ENCODE data around the gene PCNX3. TPM values are rescaled to one million over a fixed set of nuclear protein-coding genes. Genes with fewer than 3 reads are reported as not detected.

Gene PCNX3
- total RNA-seq (2014; rRNA removed; shearing (Covaris generic)), result 21.7 and 25.9 TPM in 2 replicates

DNA sequence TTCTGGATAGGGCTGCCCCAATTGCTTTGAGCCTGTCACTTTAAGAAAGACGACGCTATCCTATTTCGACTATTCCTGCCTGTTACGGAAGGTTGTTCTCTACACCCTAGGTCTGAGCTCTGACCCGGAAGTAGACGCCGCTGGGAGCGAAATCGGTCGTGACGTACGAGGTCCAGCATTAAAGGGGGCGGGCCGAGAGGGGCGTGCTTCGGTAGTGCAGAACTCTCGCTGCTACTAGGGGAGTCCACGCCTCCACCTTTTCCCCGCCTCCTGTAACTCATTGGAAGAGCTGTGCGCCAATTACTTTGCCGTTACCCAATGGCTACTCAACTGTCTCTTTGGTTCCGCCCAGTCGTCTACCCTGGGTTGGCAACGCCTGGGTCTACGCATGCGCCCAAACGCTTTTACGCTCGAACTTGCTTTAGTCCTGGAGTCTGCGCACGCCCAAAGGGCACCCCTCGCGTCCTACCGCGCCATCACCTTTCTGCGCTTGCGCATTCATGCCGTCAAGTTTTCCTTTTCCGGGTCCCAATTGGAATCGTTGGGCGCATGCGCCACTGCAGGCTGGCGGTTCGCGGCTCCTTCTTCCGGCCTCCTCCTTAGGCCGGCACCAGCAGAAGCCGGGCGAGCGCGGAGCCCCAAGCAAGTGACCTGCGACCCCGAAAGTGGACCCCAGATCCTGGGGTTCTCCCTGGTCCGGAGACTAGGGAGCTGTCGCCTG, at the start of gene PCNX3:
TSS of gene PCNX3 (plus strand) at position 548 of the 721 bp plus-strand sequence. CDS start 536 bp downstream, outside the sequence.
- DNase-seq, result peak; percentile 100
- peaks cover 18% of the 10 kb centered on the region for H3K36me3 ChIP-seq (replicated peaks; ENCODE audit: control insufficient read depth, insufficient read depth, low read length)
- H3K27me3 ChIP-seq (ENCODE audit: control insufficient read depth, insufficient read depth, low read length), result no peaks in the 10 kb centered on the region
- peak within 1 kb of the TSS; percentile 95 for H3K4me3 ChIP-seq (ENCODE audit: insufficient read depth, low read depth, low read length)

DNA sequence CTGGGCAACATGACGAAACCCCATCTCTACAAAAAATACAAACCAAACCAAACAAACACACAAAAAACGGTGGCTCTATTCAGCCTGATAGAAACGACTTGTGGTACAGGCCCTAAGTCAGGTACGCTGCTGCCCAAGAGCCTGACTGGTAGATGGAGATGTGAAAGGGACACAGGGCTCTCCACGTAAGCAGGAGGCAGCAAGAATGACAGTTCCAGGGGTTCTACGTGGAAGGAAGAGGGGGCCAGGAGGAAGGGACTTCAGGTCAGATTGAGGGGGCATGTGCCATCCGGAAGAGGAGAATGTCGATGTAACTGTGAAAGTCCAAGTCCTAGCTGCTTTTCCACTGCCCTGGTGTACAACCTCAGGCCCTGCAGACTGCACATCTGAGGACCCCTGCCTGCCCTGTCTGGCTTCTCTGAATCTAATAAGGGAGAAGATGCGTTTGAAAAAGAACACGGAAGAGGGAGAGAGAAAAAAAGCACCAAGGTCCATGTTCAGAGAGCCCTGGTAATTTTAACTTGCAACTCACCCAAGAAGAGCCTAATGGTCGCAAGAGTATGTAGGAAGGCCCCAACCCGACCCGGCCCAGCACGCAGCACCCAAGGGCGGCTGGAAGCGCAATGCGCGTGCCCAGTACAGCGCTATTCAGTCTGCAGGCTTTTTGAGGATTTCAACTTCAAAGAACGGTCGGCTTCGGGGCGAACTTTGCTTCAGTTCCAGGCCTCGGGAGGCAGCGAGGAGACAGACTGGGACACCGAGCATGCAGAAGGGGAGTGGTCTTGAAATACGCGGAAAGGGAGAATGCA, 46.2 kb upstream of the PCNX3 start:
- no peaks in the 10 kb centered on the region for H3K36me3 ChIP-seq (replicated peaks; ENCODE audit: control insufficient read depth, insufficient read depth, low read length)
- H3K27me3 ChIP-seq (ENCODE audit: control insufficient read depth, insufficient read depth, low read length), result peaks cover 3% of the 10 kb centered on the region; the same call in 1 of the 2 replicates
- H3K4me3 ChIP-seq (ENCODE audit: insufficient read depth, low read depth, low read length), result peak overlapping the region; percentile 97
- no peak for DNase-seq

DNA sequence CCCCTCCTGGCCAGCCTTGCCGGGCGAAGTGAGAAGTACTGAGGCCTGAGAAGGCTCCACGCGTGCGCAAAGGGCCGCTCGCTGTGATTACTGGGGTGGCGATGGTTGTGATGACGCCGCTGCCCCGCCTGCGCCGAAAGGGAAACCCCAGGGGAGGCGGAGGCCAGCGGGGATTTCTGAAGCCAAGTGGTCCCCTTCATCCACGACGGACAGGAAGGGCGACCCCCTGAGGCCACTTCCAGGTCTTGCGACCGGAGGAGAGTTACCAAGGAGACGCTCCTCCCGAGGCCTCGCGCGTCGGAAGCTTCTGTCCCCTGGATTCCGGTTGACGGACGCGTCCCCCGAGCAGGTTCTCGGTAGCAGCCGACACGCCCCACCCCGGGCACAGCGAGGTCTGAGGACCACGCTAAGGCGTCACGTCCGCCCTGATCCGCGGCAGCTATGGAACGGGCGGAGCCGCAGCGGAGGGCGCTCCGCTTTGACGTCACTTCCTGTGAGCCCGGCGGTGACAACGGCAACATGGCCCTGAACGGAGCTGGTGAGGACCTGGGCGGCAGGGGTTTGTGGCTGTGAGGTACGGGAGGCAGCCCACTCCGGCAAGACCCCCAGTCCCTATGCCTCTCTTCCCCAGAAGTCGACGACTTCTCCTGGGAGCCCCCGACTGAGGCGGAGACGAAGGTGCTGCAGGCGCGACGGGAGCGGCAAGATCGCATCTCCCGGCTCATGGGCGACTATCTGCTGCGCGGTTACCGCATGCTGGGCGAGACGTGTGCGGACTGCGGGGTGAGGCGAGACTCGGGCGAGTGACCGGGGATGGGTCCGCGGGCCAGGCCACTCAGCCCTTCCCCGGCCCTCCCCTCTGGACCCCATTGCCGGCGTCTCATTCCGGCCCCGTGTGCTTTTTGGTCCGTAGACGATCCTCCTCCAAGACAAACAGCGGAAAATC, 45.3 kb upstream of the PCNX3 start, which contains the start of gene ZNRD2:
TSS of gene ZNRD2 (plus strand) at position 505 of the 946 bp plus-strand sequence. CDS start at position 520, 15 bp downstream.
- peak; percentile 99 for DNase-seq

DNA sequence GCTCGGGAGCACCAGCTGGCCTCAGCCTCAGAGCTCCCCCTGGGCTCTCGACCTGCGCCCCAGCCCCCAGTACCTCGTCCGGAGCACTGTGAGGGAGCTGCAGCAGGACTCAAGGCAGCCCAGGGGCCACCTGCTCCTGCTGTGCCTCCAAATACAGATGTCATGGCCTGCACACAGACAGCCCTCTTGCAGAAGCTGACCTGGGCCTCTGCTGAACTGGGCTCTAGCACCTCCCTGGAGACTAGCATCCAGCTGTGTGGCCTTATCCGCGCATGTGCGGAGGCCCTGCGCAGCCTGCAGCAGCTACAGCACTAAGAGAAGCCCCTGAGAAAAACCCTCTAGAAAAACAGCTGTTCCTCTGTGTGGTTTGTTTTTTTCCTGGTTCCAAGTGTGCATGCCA, 44.2 kb upstream of the PCNX3 start:
- DNase-seq, result no peak
- Histone ChIP-seq H3K27me3 (ENCODE audit: control insufficient read depth, insufficient read depth, low read length) (peaks cover 22% of the 10 kb centered on the region), H3K4me3 (ENCODE audit: insufficient read depth, low read depth, low read length) (peak overlapping the region; percentile 97; the same call in 1 of the 2 replicates), H3K36me3 (replicated peaks; ENCODE audit: control insufficient read depth, insufficient read depth, low read length) (no peaks in the 10 kb centered on the region)

More for the DNA sequence above, 45.3 kb upstream of the PCNX3 start, which contains the start of gene ZNRD2:
- Histone ChIP-seq H3K36me3 (replicated peaks; ENCODE audit: control insufficient read depth, insufficient read depth, low read length) (no peaks in the 10 kb centered on the region), H3K27me3 (ENCODE audit: control insufficient read depth, insufficient read depth, low read length) (peaks cover 11% of the 10 kb centered on the region), H3K4me3 (ENCODE audit: insufficient read depth, low read depth, low read length) (peak within 1 kb of the TSS; percentile 97)

DNA sequence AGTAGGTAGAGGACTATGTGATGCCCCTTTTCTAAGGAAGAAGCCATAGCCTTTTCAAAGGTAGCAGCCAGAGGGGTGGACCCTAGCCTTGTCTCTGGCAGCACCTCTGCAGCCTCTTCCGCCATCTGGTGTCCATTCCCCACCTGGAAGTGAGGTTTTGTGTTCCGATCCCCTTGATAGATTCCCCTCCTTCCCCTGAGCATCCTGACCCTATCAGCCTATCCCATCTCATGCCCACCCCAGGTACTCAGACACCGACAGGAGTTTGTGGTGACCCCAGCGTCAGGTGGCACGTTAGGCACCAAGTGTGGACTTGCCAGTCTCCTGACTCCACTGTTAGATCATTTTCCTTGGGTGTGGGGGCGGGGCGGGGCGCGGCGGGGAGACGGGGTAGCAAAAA, 43.6 kb upstream of the PCNX3 start:
- DNase-seq, result peak; percentile 92
- H3K4me3 ChIP-seq (ENCODE audit: insufficient read depth, low read depth, low read length), result peak overlapping the region; percentile 38
- H3K36me3 ChIP-seq (replicated peaks; ENCODE audit: control insufficient read depth, insufficient read depth, low read length), result no peaks in the 10 kb centered on the region
- peaks cover 27% of the 10 kb centered on the region for H3K27me3 ChIP-seq (ENCODE audit: control insufficient read depth, insufficient read depth, low read length)

DNA sequence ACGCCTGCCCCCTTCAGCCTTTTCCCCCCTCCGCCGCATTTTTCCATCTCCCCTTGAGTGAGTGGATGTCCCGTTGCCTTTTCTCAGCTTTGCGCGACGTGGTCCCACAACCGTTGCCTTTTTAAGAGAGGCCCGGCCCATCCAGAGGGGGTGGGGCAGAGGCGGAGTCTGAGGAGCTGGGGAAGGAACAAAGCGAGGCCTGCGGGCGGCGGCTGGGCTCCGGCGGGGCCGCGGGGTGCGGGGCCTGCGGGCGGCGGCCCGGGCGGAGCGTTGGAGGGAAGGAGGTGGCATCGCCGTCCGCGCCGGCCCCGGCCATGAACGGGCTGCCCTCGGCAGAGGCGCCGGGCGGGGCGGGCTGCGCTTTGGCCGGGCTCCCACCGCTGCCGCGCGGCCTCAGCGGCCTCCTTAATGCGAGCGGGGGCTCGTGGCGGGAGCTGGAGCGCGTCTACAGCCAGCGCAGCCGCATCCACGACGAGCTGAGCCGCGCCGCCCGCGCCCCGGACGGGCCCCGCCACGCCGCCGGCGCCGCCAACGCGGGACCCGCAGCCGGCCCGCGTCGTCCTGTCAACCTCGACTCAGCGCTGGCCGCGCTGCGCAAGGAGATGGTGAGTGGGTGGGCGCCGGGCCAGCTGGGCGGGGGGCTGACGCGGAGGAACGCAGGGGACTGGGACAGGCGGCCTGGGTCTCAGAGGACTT, 43.1 kb upstream of the PCNX3 start, which contains the start of gene FAM89B:
TSS of gene FAM89B (plus strand) at position 183 of the 696 bp plus-strand sequence. CDS start at position 315, 132 bp downstream.
- Histone ChIP-seq H3K27me3 (ENCODE audit: control insufficient read depth, insufficient read depth, low read length) (peaks cover 31% of the 10 kb centered on the region), H3K36me3 (replicated peaks; ENCODE audit: control insufficient read depth, insufficient read depth, low read length) (no peaks in the 10 kb centered on the region), H3K4me3 (ENCODE audit: insufficient read depth, low read depth, low read length) (peak within 1 kb of the TSS; percentile 38)
- DNase-seq, result peak; percentile 97

DNA sequence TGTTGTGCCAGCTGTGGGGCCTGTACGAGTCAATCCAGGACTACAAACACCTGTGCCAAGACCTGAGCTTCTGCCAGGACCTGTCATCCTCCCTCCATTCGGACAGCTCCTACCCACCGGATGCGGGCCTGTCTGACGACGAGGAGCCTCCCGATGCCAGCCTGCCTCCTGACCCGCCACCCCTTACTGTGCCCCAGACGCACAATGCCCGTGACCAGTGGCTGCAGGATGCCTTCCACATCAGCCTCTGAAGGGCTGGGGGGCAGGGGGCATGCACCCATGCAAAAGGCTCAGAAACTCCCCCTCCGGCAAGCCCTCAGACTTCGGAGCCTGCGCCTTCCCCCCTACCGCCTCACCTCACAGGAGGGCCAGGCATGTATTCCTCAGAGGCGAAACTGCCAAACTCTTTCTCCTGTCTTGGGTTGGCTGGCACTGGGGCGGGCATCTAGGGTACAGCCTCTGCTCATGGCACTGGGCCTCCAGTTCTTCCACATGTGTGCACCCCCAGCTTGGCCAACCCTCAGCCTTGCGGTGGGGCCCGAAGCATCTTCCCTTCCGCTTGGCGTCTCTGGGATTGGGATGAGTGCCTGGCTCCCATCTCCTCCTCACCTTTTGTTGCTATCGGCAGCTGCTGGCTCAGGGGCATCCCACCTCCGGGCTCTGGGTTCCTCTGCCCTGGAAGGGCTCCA, 42.0 kb upstream of the PCNX3 start:
- no peak for DNase-seq
- Histone ChIP-seq H3K36me3 (replicated peaks; ENCODE audit: control insufficient read depth, insufficient read depth, low read length) (no peaks in the 10 kb centered on the region), H3K4me3 (ENCODE audit: insufficient read depth, low read depth, low read length) (no peak overlapping the region), H3K27me3 (ENCODE audit: control insufficient read depth, insufficient read depth, low read length) (peaks cover 37% of the 10 kb centered on the region)

DNA sequence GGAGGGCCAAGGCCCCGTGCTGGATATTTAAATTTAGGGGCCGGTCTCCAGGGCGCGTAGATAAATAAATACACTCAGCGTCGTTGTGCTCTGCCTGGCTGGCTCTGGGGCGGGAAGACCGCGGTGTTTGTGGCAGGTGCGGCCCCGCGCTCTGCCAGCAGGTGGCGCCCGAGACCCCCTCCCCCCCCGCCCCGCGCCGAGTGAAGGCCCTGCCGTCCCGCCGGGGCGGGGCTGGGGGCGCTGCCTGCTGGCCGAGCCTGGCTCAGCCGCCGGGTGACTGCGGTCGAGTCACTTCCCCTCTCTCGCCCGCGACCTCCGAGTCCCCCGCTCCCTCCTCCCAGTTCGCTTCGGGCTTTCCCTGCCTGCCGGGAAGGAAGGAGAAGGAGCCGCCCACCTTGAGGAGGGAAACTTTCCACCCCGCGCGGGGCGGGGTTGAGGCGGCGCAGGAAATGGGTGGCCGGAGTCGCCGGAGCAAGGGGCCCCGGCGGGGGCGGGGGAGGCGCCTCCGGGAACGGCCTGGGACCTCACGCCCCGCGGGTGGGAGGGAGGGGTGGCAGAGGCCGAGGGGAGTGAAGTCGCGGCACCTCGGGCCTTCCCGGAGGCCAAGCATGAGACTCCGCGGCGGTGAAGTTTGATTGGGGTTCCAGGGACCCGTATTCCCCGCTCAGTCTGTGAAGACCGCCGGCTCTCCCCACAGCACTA, 41.3 kb upstream of the PCNX3 start:
- Histone ChIP-seq H3K4me3 (ENCODE audit: insufficient read depth, low read depth, low read length) (peak overlapping the region; percentile 43), H3K27me3 (ENCODE audit: control insufficient read depth, insufficient read depth, low read length) (peaks cover 38% of the 10 kb centered on the region), H3K36me3 (replicated peaks; ENCODE audit: control insufficient read depth, insufficient read depth, low read length) (no peaks in the 10 kb centered on the region)
- DNase-seq, result peak; percentile 100

DNA sequence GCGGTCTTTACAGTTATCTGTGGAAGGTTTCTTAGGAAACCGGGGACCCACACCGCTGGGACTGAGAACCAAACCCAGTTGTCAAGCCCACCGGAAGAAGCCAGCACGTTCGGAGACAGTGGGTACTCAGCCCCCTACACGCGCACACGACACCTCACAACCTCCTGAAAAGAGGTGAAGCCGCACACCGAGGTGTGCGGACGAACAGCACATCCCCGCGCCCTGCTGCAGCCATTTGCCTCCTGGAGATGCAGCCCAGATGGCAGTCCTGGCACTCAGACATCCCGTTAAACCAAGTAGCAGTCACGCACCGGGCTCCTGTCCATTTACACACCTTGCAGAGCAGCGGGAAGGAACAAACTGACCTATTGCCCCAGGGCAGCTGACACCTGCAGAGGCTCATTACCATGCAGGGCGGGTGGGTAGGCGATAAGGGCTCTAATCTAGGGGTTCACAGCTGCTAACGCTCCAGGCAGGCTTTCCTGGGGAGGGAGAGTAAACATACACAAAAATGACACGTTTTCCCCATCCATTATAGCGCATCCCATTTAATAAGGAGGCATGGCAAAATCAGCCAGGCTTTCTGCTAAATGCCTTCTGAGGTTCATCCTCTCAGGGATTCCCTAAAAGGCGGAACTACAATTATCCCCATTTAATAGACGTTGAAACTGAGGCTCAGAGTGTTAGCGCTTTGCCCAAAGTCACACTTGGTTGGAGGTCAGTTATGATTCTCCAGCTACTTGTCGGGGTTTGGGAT, 40.6 kb upstream of the PCNX3 start:
- Histone ChIP-seq H3K27me3 (ENCODE audit: control insufficient read depth, insufficient read depth, low read length) (peaks cover 38% of the 10 kb centered on the region), H3K36me3 (replicated peaks; ENCODE audit: control insufficient read depth, insufficient read depth, low read length) (no peaks in the 10 kb centered on the region), H3K4me3 (ENCODE audit: insufficient read depth, low read depth, low read length) (peak overlapping the region; percentile 43)
- DNase-seq, result no peak

DNA sequence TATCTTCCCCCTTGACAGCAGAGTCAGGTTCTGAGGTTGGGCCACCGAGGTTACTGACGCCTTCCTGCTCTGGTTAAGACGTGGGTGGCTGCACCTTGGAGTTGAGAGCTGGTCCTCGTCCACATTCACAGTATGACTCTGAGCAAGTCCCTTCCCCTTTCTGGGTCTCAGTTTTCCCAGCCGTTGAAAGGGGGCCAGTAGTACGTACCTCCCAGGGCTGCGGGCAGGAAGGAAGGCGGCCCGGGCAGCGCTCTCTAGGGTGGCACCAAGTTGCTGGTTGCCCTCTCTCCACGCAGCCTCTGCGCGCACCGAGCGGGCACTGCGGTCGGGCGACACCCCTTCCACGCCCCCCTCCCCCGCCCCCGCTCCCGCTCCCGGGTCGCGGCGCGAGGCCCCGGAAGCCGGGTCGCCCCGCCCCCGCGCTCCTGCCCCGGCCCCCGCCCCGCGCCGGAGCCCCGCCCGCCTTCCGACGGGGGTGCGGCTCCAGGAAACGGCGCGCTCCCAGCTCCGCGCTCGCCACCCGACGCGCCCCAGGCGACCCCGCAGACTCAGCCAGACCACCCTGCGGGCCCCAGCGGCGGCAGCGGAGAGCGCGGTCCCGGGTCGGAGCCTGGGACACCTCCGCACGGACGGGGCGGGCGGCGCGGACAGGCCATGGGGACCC, 39.9 kb upstream of the PCNX3 start, which contains the start of gene EHBP1L1:
TSS of gene EHBP1L1 (plus strand) at position 486 of the 664 bp plus-strand sequence. CDS start 250 bp downstream, outside the sequence.
- peak; percentile 97 for DNase-seq
- peaks cover 38% of the 10 kb centered on the region for H3K27me3 ChIP-seq (ENCODE audit: control insufficient read depth, insufficient read depth, low read length)

DNA sequence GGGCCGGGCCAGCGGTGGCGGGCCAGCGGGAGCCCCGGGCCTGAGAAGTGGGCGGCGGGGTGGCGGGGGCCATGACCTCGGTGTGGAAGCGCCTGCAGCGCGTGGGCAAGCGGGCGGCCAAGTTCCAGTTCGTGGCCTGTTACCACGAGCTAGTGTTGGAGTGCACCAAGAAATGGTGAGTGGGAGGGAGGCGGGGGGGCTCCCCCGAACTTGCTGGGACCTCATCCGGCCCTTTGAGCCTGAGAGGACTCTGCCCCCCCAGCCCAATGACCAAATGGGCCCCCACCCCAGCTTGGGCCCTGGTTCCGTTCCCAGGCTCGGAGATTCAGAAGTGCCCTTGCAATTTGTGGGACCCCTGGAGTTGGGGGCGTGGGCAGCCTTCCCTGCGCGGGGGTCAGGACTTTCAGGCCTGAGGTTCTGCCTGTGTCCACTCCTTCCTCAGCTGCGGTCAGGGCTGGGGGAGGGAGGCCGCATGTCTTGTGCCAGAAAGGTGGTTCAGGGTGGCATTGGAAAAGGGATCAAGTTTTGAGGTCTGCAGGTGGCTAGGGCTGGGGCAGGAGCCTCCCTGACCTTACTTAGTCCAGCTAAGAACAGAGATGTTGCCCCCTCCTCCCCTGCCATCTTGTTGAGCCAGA, 39.2 kb upstream of the PCNX3 start:
- H3K27me3 ChIP-seq (ENCODE audit: control insufficient read depth, insufficient read depth, low read length), result peaks cover 38% of the 10 kb centered on the region

More for the DNA sequence above, 39.9 kb upstream of the PCNX3 start, which contains the start of gene EHBP1L1:
- no peaks in the 10 kb centered on the region for H3K36me3 ChIP-seq (replicated peaks; ENCODE audit: control insufficient read depth, insufficient read depth, low read length)
- peak within 1 kb of the TSS; percentile 43 for H3K4me3 ChIP-seq (ENCODE audit: insufficient read depth, low read depth, low read length)

More for the DNA sequence above, 39.2 kb upstream of the PCNX3 start:
- Histone ChIP-seq H3K36me3 (replicated peaks; ENCODE audit: control insufficient read depth, insufficient read depth, low read length) (no peaks in the 10 kb centered on the region), H3K4me3 (ENCODE audit: insufficient read depth, low read depth, low read length) (peak overlapping the region; percentile 27)
- no peak for DNase-seq
